HepG2 (cell line): Measurements from ENCODE around the gene GRK6. TPM values are rescaled to one million over a fixed set of nuclear protein-coding genes. Genes with fewer than 3 reads are reported as not detected.

Experiments used
- ATAC-seq: fragments of 200-7000 bp; cut with Tn5 transposase; 3 replicates; pipeline ENCODE4 v1.9.1; 2020; ENCODE audit warnings: mild to moderate bottlenecking, moderate library complexity
- BruUV-seq: library from RNA; stranded (reverse); fragments of 400-500 nt; replicated peaks from 2 replicates; lab custom pipeline; 2021; lab: Mats Ljungman, UMichigan
- CTCF ChIA-PET: fragments of 300-600 bp; formaldehyde crosslinking; extraction: SDS; loops from one replicate; lab custom pipeline; 2021; ENCODE audit warnings: low total read pairs, inconsistent platforms, low intra/inter-chr PET ratio; lab: Yijun Ruan, JAX
- POLR2A ChIA-PET: fragments of 350-600 bp; sonication (Branson Sonifier 250); formaldehyde crosslinking; loops from one replicate; lab custom pipeline; 2020; ENCODE audit warnings: antibody characterized with exemption, inconsistent platforms; lab: Yijun Ruan, JAX
- DNase-seq: peaks from one replicate; pipeline ENCODE4 v3.0.0-alpha.2; 2015; ENCODE audit warnings: low spot score
- FAIRE-seq: peaks from 3 replicates; lab custom pipeline; 2011; peaks lifted over from hg19 to GRCh38; lab: Jason Lieb, UNC
- H2AFZ ChIP-seq: one replicate; pipeline ENCODE4 v1.6.1; 2011; ENCODE audit warnings: low read length, inconsistent platforms
- H3K27ac ChIP-seq: fragments of 300-600 bp; 3 replicates; pipeline ENCODE4 v1.8.0; 2011; ENCODE audit warnings: mixed run types, mild to moderate bottlenecking, mixed read lengths, low read length, inconsistent platforms; ENCODE audit not compliant: insufficient read depth; ENCODE audit errors: extremely low read length
- H3K27me3 ChIP-seq, 2 experiments: fragments of 200-600 bp in 1 of 2; 2 replicates in 1 of 2; 3 replicates in 1 of 2; pipeline versions ENCODE4 v1.6.0 to v1.8.0; 2011; ENCODE audit warnings: low read length in 2 of 2, mild to moderate bottlenecking in 2 of 2, moderate library complexity in 2 of 2, inconsistent platforms in 1 of 2; ENCODE audit not compliant: insufficient read depth in 2 of 2, control insufficient read depth in 1 of 2
- H3K36me3 ChIP-seq, 2 experiments: fragments of 200-600 bp in 1 of 2; replicated peaks in 1 of 2; 2 replicates in 1 of 2; 3 replicates in 1 of 2; pipeline versions ENCODE4 v1.5.1 to v1.8.0; 2011; ENCODE audit warnings: low read length in 2 of 2, inconsistent platforms in 1 of 2; ENCODE audit not compliant: insufficient read depth in 2 of 2, control insufficient read depth in 1 of 2
- H3K4me1 ChIP-seq: 2 replicates; pipeline ENCODE4 v1.5.1; 2012; ENCODE audit warnings: low read length, inconsistent platforms; ENCODE audit not compliant: insufficient read depth
- H3K4me2 ChIP-seq: 2 replicates; pipeline ENCODE4 v1.6.0; 2011; ENCODE audit warnings: low read depth, low read length, inconsistent platforms
- H3K4me3 ChIP-seq, 3 experiments: fragments of 200-600 bp in 1 of 3; sonication (generic), shearing (Covaris generic) in 1 of 3; replicated peaks in 1 of 3; 2 replicates each; pipeline ENCODE4 v1.5.1; 2011 to 2016; ENCODE audit warnings: low read length in 3 of 3, inconsistent platforms in 2 of 3, low read depth in 2 of 3, mild to moderate bottlenecking in 2 of 3, control low read depth in 1 of 3, mixed read lengths in 1 of 3; ENCODE audit not compliant: insufficient read depth in 1 of 3
- H3K79me2 ChIP-seq: one replicate; pipeline ENCODE4 v1.6.1; 2011; ENCODE audit warnings: low read length, inconsistent platforms; ENCODE audit not compliant: insufficient read depth
- H3K9ac ChIP-seq: 2 replicates; pipeline ENCODE4 v1.6.0; 2011; ENCODE audit warnings: mild to moderate bottlenecking, low read depth, low read length, inconsistent platforms; ENCODE audit not compliant: insufficient read depth
- H3K9me3 ChIP-seq: 2 replicates; pipeline ENCODE4 v1.5.1; 2012; ENCODE audit warnings: mild to moderate bottlenecking, low read length
- H4K20me1 ChIP-seq: 2 replicates; pipeline ENCODE4 v1.6.0; 2011; ENCODE audit warnings: inconsistent platforms, mild to moderate bottlenecking, low read length, moderate library complexity; ENCODE audit not compliant: insufficient read depth
- ATF7 ChIP-seq, 2 experiments: fragments of 450-650 bp in 1 of 2; sonication (generic) in 1 of 2; formaldehyde crosslinking in 1 of 2; IDR thresholded peaks; 2 replicates each; pipeline versions ENCODE4 v1.4.0 to v1.6.1; 2016 to 2020; ENCODE audit warnings: antibody characterized with exemption in 1 of 2, mild to moderate bottlenecking in 1 of 2, missing genetic modification reagents in 1 of 2
- CREB1 ChIP-seq, 2 experiments: fragments of 450-650 bp in 1 of 2; IDR thresholded peaks; 2 replicates each; pipeline ENCODE4 v1.6.1; 2016 to 2017; ENCODE audit warnings: control low read depth in 1 of 2, mild to moderate bottlenecking in 1 of 2, missing compliant biosample characterization in 1 of 2, missing genetic modification characterization in 1 of 2
- FOXP1 ChIP-seq, 2 experiments: fragments of 450-650 bp in 1 of 2; IDR thresholded peaks; 2 replicates each; pipeline ENCODE4 v1.6.1; 2017 to 2018; ENCODE audit warnings: antibody characterized with exemption in 1 of 2
- IRX3 ChIP-seq: sonication (generic); formaldehyde crosslinking; IDR thresholded peaks from 2 replicates; pipeline ENCODE4 v1.8.1; 2023; ENCODE audit warnings: mild to moderate bottlenecking, low read depth, missing genetic modification reagents, borderline replicate concordance
- PAWR ChIP-seq: sonication (generic); formaldehyde crosslinking; IDR thresholded peaks from 2 replicates; pipeline ENCODE4 v1.4.0; 2020; ENCODE audit warnings: missing genetic modification reagents, mild to moderate bottlenecking, borderline replicate concordance
- SMC3 ChIP-seq: IDR thresholded peaks from 2 replicates; pipeline ENCODE4 v1.6.1; 2011; ENCODE audit warnings: low read length, improper control_type of control experiment
- ZBTB3 ChIP-seq: sonication (generic); formaldehyde crosslinking; IDR thresholded peaks from 2 replicates; pipeline ENCODE4 v1.4.0; 2020; ENCODE audit warnings: low read depth, mild to moderate bottlenecking, moderate library complexity, missing genetic modification reagents, borderline replicate concordance
- WGBS: methylation state at CpG from one replicate; pipeline ENCODE4 v1.1.6; 2017; ENCODE audit warnings: low lambda C conversion rate; 5-methylcytosine and 5-hydroxymethylcytosine counted together
- in situ Hi-C: cut with HindIII; loops from 2 replicates; pipeline ENCODE4 v1.10.0; 2017; ENCODE audit warnings: low pct_unique_long_range_greater_than_20kb; ENCODE audit not compliant: extremely low pct_ligation_motif_present
- intact Hi-C: fragments of 100-400 bp; cut with micrococcal nuclease; formaldehyde crosslinking; loops from one replicate; pipeline ENCODE4 v1.10.0; 2022; ENCODE audit not compliant: unreplicated experiment
- polyA plus RNA-seq, 8 experiments: library from polyadenylated mRNA; depleted of rRNA in 3 of 8; stranded (reverse) in 7 of 8; unstranded in 1 of 8; fragments of >200 nt; fragmentation: Illumina TruSeq in 4 of 8; extraction: Trizol in 4 of 8; gene quantifications; 2 replicates each; pipeline versions ENCODE4 v1.2.1 to v1.2.3, GENCODE V29; 2011 to 2016; ENCODE audit warnings: low read depth in 4 of 8, missing spikeins in 1 of 8, mixed read lengths in 1 of 8; ENCODE audit not compliant: insufficient read depth in 1 of 8
- total RNA-seq, 5 experiments: library from RNA; depleted of rRNA; stranded (reverse); fragments of >200 nt; fragmentation: Illumina TruSeq; extraction: Trizol; gene quantifications; 2 replicates each; pipeline ENCODE4 v1.2.3, GENCODE V29; 2016; ENCODE audit warnings: low read depth in 1 of 5

The GRK6 gene
- total and polyA plus RNA-seq, 2 of the 13 experiments (the other 11 are each of a cell fraction or from before 2014, with no cell fraction given): 13.2 to 19.9 TPM

DNA sequence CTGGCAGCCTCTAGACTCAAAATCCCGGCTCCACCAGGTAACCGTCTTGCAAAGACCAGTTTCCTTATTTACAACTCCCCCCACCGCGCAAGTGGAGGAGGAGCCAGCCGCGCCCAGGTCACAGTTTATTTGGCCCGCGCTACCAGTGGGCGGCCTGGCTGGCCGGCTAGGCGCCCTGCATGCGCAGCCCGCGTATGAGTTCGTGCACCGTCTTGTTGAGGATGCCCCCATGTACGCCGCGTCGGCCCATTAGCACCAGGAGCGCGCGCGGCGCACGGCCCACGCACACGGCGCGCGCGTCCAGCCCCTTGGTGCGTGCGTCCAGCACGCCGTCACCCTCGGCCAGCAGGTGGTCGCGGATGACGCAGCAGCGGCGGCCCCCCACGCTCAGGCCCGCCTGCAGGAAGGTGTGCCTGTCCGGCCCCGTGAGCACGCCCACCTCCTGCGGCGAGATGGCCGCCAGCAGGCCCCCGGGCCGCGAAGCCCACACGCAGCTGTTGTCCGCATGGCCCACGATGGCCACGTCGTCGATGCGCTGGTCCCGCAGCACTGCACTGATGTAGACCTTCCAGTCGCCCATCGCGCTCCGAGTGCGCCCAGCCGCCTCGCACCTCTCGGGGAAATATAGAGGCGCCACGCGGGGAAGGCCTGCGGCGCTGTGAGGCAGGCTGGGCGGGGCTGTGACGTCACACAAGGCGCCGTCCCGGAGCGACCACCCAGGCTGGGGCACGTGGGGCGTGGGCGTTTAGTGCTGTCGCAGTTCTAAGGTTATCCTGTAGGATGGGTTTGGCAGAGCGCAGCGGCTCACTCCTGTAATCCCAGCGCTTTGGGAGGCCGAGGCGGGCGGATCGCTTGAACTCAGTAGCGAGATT, 26.2 kb upstream of the GRK6 start, which contains the start of gene PFN3:
PFN3 (minus strand) TSS at position 665 of the 872 bp plus-strand sequence; CDS start at position 580, 85 bp downstream.
- H3K27ac ChIP-seq: no peak within 1 kb of the TSS
- intact Hi-C loops (no loop called here), in situ Hi-C loops (no loop called here)
- no peak within 1 kb of the TSS for H3K4me3 ChIP-seq
- ChIA-PET CTCF (no interaction called here), POLR2A (no interaction called here)
- FAIRE-seq (no peak), ATAC-seq (no peak), DNase-seq (no peak)
- no peak within 1 kb of the TSS for H3K9ac ChIP-seq
- H3K4me2 ChIP-seq: no peak within 1 kb of the TSS
- H2AFZ ChIP-seq: no peak within 1 kb of the TSS
- H3K4me1 ChIP-seq: peaks cover 9% of the 10 kb centered on the region; the same call in 1 of the 2 replicates
- H3K79me2 ChIP-seq: no peaks in the 10 kb centered on the region
- 86% methylated on average over 49 of the region's 92 CpGs for WGBS
- H3K36me3 ChIP-seq: no peaks in the 10 kb centered on the region
- no TSS peak for BruUV-seq
- no peaks in the 10 kb centered on the region for H3K9me3 ChIP-seq
- peaks cover 2 to 24% of the 10 kb centered on the region in 2 experiments; a peak in 3 of 5 replicates for H3K27me3 ChIP-seq
- no peaks in the 10 kb centered on the region for H4K20me1 ChIP-seq
- TF ChIP-seq IRX3 (CRISPR knock-in tag) (no peak), FOXP1 (IDR thresholded peaks at IDR 0.05) (no peak), FOXP1 (CRISPR knock-in tag; IDR thresholded peaks at IDR 0.05) (no peak), SMC3 (no peak), ATF7 (IDR thresholded peaks at IDR 0.05) (0 out of 2 replicates have a peak, but pooled peaks have one; percentile 36), ATF7 (CRISPR knock-in tag; IDR thresholded peaks at IDR 0.05) (no peak), CREB1 (IDR thresholded peaks at IDR 0.05) (peak; percentile 96), CREB1 (CRISPR knock-in tag; IDR thresholded peaks at IDR 0.05) (no peak), PAWR (CRISPR knock-in tag) (no peak), ZBTB3 (CRISPR knock-in tag) (no peak)
